Kidney (tissue), 14 donors: ENCODE results near the gene BANF2. TPM values are rescaled to one million over a fixed set of nuclear protein-coding genes. Genes with fewer than 3 reads are reported as not detected.
A peak's percentile ranks its signal among the peaks of the same experiment; 100 is the strongest.

Experiments
- DNase-seq, 5 donors: peaks; one replicate each; pipeline ENCODE4 v3.0.0-alpha.2; 2013 to 2020
- FAIRE-seq: peaks from 2 replicates; lab custom pipeline; 2012; peaks lifted over from hg19 to GRCh38; lab: Jason Lieb, UNC
- H3K27ac ChIP-seq, 2 donors: one replicate each; pipeline ENCODE4 v1.7.0; 2013; ENCODE audit warnings: low read depth in 2 of 2, low read length in 2 of 2, inconsistent platforms in 1 of 2
- H3K27me3 ChIP-seq: one replicate; pipeline ENCODE4 v1.7.1; 2013; ENCODE audit warnings: low read length, inconsistent platforms; ENCODE audit not compliant: control insufficient read depth, insufficient read depth
- H3K36me3 ChIP-seq, 3 donors: one replicate each; pipeline versions ENCODE4 v1.7.0 to v1.7.1; 2013; ENCODE audit warnings: low read length in 3 of 3, control low read depth in 1 of 3, inconsistent platforms in 1 of 3; ENCODE audit not compliant: insufficient read depth in 3 of 3, control insufficient read depth in 2 of 3
- H3K4me1 ChIP-seq, 3 donors: one replicate each; pipeline versions ENCODE4 v1.7.0 to v1.7.1; 2013; ENCODE audit warnings: low read length in 3 of 3, inconsistent platforms in 1 of 3, low read depth in 1 of 3; ENCODE audit not compliant: control insufficient read depth in 2 of 3, insufficient read depth in 2 of 3
- H3K4me3 ChIP-seq, 3 donors: one replicate each; pipeline versions ENCODE4 v1.7.0 to v1.8.1; 2013; ENCODE audit warnings: low read length in 3 of 3, control low read depth in 1 of 3, inconsistent platforms in 1 of 3
- H3K9ac ChIP-seq, 3 donors: one replicate each; pipeline versions ENCODE4 v1.7.0 to v1.7.1; 2013; ENCODE audit warnings: low read length in 3 of 3, control low read depth in 1 of 3, inconsistent platforms in 1 of 3
- H3K9me3 ChIP-seq, 3 donors: one replicate each; pipeline versions ENCODE4 v1.7.0 to v1.7.1; 2013; ENCODE audit warnings: low read length in 3 of 3, control low read depth in 1 of 3, inconsistent platforms in 1 of 3; ENCODE audit not compliant: control insufficient read depth in 2 of 3, insufficient read depth in 1 of 3
- intact Hi-C: fragments of 100-400 bp; cut with DNase I; formaldehyde crosslinking; loops from one replicate; pipeline ENCODE4 v1.11.1; 2022
- polyA plus RNA-seq: library from polyadenylated mRNA; stranded (reverse); fragments of 350-450 nt; fragmentation: Illumina TruSeq; extraction: RNeasy Lipid Tissue Mini Kit (QIAGEN cat#74804); gene quantifications from one replicate; pipeline ENCODE4 v1.2.3, GENCODE V29; 2014; ENCODE audit warnings: low read depth, low replicate concordance; ENCODE audit not compliant: insufficient read depth
- total RNA-seq: library from RNA; stranded (reverse); fragmentation: NEBNext Ultra II Directional; extraction: Animal tissue kit (Norgen Biotek cat#: 25700); gene quantifications from one replicate; pipeline ENCODE4 v1.2.1, GENCODE V29; 2021
- TF ChIP-seq, protein P1 (sequence below): IDR thresholded peaks from 3 replicates; pipeline ENCODE4 v1.5.1; 2012; ENCODE audit warnings: mild to moderate bottlenecking, moderate library complexity, borderline replicate concordance; ENCODE audit not compliant: insufficient read depth; ENCODE audit errors: extremely low read depth
- donor health status: control.
- donor health status: control.
- donor health status: control.
- donor health status: control.
- donor health status: control.
- donor health status: DM: yes; HTN: yes; CAD: no.
- donor health status: Normal renal cell carcinoma (clear cell type).

Gene BANF2
- total and polyA plus RNA-seq, 2 donors from 2014 or later: not detected

DNA sequence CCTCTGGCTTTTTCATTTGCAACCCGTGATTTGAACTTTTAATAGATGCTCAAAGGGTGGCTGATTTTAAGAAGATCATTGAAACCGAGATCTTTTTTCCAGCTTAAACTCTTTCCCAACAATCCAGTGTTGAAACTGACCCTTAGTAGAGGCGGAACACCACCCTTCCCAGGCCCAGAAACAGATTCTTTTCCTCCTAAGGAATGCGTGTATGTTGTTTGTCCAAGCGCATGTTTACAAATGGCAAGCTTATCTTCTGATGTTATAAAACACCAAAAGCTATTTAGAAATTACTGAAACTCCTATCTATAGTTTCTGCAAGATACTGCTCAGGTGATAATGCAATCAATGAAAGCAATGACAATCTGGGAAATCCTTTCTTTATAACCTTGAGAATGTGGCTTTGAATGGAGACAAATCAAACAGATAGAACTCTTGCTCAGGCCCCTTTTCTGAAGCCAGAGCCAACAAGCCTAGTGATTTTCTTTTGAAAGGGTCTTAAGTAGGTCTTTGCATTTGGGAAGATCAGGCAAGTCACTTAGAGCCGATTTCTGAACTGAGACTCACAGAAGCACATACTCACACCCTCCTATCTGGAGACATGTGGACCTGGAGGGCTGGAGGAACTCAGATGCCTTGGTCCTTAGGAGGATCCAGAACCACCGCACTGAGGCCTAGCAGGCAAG, 9.1 kb downstream of the BANF2 start:
- DNase-seq (no peak), FAIRE-seq (no peak)
- TF ChIP-seq, protein P1, sequence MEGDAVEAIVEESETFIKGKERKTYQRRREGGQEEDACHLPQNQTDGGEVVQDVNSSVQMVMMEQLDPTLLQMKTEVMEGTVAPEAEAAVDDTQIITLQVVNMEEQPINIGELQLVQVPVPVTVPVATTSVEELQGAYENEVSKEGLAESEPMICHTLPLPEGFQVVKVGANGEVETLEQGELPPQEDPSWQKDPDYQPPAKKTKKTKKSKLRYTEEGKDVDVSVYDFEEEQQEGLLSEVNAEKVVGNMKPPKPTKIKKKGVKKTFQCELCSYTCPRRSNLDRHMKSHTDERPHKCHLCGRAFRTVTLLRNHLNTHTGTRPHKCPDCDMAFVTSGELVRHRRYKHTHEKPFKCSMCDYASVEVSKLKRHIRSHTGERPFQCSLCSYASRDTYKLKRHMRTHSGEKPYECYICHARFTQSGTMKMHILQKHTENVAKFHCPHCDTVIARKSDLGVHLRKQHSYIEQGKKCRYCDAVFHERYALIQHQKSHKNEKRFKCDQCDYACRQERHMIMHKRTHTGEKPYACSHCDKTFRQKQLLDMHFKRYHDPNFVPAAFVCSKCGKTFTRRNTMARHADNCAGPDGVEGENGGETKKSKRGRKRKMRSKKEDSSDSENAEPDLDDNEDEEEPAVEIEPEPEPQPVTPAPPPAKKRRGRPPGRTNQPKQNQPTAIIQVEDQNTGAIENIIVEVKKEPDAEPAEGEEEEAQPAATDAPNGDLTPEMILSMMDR: no peak
- Histone ChIP-seq H3K27me3 (no peaks in the 10 kb centered on the region), H3K4me1 (peaks cover 2 to 14% (median 13%) of the 10 kb centered on the region in 3 donors), H3K27ac (no peak overlapping the region), H3K36me3 (no peaks in the 10 kb centered on the region), H3K4me3 (no peak overlapping the region), H3K9me3 (no peaks in the 10 kb centered on the region), H3K9ac (no peak overlapping the region)
- intact Hi-C loops: no loop called here

DNA sequence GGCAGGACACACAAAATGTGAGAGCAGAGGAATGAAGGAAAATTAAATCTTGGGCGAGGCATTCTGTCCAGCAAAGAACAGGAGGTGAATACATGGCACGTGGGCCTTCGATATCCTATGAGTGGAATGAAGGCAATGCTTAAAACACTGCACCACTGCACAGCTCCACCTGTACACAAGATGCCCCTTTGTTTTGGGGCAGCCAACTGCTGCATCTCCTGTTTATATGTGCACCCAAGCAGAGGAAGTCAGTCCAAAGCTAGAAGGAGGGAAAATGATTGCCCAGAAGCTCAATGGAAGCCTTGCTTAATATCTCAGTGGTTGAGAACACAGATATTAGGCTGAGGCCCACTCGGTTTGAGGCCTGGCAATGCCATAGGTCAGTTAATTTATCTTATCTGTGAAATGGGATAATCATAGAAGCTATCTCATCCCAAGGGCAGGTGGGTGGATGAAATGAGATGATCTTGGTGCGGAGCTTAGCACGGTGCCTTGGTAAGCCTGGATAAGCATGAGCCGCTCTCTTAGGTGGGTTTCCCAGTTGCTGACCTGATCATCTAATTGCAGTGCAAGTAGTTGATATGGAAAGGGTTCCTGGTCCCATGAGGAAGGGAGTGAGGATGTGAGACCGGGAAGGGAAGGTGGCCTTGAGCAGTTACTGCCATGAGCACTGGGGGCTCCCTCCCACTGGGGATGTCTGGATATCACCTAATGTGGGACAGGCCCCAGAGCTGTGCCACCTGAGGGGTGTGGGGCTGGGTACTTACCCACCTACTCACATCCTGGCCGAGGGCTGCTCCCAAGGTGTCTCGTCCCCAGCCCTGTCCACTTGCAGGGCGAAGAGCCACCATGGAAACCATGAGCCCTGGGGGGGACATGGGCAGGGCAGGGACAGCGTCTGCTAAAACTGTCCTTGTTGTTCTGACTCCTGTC, 9.9 kb downstream of the BANF2 start:
- H3K9ac ChIP-seq: no peak overlapping the region
- no peaks in the 10 kb centered on the region for H3K27me3 ChIP-seq
- H3K27ac ChIP-seq: peak overlapping the region in 1 of 2 donors; percentile 38
- H3K9me3 ChIP-seq: no peaks in the 10 kb centered on the region
- FAIRE-seq (no peak), DNase-seq (peak in 2 of 5 donors; percentile 31 to 42)
- no peaks in the 10 kb centered on the region for H3K36me3 ChIP-seq
- peaks cover 2 to 14% (median 13%) of the 10 kb centered on the region in 3 donors for H3K4me1 ChIP-seq
- intact Hi-C loops: no loop called here
- peak overlapping the region in 1 of 3 donors; percentile 47 for H3K4me3 ChIP-seq
- TF ChIP-seq, protein P1: no peak

DNA sequence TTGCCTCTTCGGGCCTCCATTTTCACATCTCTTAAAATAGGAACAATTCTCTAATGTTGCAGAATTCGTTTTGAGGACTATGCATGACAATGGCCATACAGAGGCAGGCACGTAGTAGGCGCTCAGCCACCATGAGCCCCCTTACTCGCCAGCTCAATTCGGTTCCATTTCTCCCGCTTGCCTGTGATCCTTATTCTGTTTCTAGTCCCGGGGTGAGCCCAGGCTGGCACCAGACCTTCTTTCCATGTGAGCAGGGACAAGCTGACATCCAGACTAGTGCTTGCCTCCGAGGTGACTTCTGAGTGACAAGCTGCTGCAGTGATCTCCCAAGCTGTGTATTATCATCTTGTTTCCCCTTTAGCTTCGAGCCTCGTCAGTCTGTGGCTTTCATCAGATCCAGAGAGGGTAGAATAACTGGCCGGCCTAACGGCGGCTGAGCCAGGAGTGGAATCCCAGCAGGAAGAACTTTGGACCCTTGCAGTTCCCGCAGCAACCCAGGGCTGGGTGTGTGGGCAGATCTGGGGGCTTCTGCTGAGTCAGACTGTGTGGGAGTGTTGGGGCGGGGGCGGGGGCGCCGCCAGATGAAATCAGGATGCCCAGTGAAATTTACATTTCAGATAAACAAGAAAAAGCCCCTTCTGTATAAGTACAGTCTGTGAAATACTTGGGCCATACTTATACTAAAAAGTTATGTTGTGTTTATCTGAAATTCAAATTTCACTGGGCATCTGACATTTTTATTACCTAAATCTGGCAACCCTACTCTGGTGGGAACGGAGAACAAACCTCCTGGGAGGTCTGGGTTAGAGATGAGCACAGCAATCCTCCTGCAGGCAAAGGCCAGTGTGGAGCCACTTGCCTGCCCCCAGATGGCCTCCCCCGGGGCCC, 10.9 kb downstream of the BANF2 start:
- Histone ChIP-seq H3K36me3 (no peaks in the 10 kb centered on the region), H3K27ac (peak overlapping the region; percentile 32 to 40), H3K27me3 (no peaks in the 10 kb centered on the region), H3K4me1 (peaks cover 2 to 18% (median 17%) of the 10 kb centered on the region in 3 donors), H3K9ac (no peak overlapping the region), H3K9me3 (no peaks in the 10 kb centered on the region), H3K4me3 (peak overlapping the region in 1 of 3 donors; percentile 47)
- TF ChIP-seq, protein P1: no peak
- FAIRE-seq (no peak), DNase-seq (peak in 4 of 5 donors; percentile 75 to 84 (median 80))
- intact Hi-C loops: no loop called here
